GM19372 (cell line): ENCODE data around the gene LRRTM1.

Experiments
- ATAC-seq: cut with Tn5 transposase; IDR thresholded peaks from one replicate; pipeline ENCODE4 v1.9.1; 2021; ENCODE audit warnings: mild to moderate bottlenecking, low read depth, moderate library complexity; ENCODE audit not compliant: unreplicated experiment

The LRRTM1 gene, protein sequence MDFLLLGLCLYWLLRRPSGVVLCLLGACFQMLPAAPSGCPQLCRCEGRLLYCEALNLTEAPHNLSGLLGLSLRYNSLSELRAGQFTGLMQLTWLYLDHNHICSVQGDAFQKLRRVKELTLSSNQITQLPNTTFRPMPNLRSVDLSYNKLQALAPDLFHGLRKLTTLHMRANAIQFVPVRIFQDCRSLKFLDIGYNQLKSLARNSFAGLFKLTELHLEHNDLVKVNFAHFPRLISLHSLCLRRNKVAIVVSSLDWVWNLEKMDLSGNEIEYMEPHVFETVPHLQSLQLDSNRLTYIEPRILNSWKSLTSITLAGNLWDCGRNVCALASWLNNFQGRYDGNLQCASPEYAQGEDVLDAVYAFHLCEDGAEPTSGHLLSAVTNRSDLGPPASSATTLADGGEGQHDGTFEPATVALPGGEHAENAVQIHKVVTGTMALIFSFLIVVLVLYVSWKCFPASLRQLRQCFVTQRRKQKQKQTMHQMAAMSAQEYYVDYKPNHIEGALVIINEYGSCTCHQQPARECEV

DNA sequence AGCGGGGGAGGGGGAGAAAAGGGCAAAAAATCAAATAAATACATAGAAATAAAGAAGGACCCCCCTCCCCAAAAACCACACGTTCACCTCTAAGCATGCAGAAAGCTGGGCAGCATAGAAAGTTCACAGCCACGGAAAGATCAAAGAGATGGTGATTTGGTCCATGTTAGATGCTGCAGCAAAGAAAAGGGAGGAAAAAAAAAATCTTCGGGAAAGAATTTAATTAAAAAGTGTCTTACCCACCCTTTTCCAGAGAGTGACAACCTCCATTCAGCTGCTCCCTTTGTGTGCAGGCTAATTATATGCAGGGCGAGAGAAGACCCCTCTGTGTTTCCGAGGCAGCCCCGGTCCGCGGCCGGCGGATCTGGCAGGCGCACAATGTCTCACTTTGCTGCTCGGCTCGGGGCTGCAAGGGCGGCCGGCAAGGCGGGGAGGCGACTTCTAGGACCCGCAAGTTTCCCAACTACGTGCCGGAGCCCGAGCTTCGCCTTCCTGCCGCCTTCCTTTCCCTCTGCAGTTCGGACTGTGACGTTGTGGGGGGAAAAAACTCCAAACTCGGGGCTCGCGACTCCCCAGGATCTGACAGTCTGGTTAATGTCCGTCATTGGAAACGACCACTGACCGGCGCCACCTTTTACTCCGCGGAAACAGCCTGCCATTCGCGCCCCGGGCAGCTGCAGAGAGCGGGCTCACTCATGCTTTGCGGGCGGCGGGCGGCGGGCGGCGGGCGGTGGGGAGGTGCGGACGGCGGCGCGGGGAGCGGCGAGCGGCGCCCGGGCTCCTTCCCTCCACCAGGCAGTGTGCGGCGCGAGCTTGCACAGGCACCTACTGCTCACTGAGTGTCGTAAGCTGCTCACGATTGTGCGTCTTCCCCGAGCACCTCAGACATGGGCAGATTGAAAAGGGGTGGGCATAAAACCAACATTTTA lies at the start of gene LRRTM1:
TSS of gene LRRTM1 (minus strand) at position 844 of the 929 bp plus-strand sequence. CDS start 933 bp downstream, outside the sequence.
- ATAC-seq, result no peak

- ATAC-seq, result no peak
These were observed 46.7 kb upstream of the LRRTM1 start for GRCh38 chr2:80351231-80351630.

GRCh38 chr2:80348953-80349352 lies 44.4 kb upstream of the LRRTM1 start:
- no peak for ATAC-seq

DNA sequence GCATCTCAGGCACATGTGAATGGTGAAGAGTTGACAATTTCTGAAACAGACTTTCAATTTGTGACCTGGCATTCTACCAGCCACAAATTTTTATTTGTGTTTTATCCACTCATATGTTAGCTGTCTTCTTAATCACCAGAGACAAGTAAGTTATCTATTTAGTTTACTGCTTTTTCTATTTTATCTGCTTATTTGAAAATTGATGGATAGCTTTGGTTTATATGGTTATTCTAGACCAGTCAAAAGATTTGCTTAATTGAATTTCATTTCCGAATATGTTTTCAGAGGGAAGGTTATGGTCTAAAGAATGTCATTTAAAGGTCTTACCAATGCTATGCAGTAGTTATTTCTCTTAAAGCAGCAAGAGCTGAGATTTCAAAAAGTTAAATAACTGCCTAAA lies 43.5 kb upstream of the LRRTM1 start:
- no peak for ATAC-seq

GRCh38 chr2:80340022-80340421 lies 35.5 kb upstream of the LRRTM1 start:
- ATAC-seq, result no peak

DNA sequence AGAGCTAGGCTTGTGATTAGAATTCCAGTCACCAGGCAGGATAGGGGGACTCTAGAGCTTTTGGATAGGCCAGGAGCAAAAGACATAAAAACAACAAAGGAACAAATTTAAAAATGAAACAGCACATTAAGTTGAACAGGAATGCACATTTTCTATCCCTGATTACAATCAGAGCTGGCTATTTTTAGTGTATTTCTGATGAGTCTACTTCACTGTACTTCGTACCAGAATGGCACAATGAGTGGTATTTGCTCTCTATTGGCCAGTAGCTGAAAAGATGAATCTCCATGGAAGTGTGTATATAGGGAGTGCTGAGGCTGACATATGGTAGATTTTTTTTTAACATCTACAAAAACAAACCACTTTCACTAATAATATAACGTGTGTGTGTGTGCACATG lies 34.2 kb upstream of the LRRTM1 start:
- ATAC-seq, result no peak

DNA sequence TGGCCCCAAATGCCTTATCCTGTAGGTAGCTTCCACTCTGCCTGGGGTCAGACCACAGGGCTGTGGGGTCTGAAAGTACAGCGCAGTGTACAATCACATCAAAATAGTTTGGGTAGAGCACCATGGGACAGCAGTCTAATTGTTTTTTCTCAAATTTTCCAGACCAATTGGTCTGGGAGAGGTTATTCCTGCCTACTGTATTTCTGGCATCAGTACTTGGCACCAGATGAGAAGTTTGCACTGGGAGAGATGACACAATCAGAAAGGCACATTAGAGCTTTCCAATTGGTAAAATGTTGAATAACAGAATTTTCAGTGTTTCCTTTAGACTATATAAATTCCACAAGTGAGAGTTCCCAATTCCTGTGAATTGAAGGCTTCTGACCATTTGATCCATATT lies 30.9 kb upstream of the LRRTM1 start:
- ATAC-seq, result no peak

DNA sequence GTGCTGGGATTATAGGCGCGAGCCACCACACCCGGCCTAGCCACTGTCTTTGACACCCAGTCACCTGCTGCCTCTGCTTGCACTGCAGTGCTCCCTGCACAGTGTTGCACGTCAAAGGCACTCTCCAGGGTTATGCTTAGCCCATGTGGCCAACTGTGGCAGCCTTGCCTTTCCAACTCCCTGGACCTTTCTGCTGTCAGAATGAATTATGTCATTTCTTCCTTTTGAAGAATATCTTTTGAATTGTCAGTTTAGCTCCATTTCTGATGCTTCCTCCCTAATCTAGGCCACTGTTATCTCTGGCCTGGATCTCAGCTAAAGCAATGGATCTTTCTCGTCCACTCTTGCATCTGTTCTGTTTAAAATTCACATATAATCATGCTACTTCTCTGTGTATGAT lies 29.3 kb upstream of the LRRTM1 start:
- no peak for ATAC-seq

DNA sequence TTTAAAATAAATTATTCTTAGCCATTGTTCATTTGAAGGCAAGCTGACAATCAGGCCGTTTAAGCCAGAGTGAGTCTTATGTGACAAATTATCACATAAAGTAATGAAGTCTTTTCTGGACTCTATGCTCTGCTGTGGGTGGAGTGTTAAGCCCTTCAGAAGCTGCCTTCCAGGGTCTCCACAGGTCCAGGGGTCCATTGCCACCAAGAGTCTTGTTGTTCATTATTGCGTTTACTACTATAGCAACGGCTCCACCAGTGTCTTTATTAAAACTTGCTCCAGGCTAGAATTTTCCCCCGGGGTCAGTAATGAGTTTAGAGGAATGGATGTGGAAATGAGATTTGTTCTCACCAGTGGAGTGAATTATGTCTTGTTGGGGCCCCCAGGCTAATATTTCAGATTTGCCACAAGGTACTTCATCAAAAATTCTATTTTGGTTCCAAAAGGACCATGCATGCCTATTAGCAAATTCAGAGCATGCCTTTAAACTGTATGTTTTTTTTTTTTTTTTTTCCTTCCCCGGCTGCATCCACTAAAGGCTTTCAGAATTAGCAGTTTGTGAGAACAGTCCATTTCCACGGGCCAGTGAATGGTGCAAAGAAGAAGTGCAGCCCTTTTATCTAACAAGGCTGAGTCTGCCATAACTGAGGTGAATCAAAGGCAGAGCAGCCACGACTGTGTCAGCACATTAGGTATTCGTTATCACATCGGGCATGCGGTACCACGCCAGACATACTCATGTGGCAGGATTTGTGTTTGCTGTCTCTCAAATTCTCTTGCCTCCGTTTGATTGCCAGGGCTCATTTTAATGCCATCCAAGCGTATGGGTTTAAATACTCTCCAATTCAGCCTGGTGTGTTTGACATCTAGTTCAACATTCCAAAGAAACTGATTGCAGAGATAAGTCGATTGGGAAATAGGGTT lies 26.2 kb upstream of the LRRTM1 start:
- ATAC-seq, result no peak

- no peak for ATAC-seq
These were observed 24.9 kb upstream of the LRRTM1 start for GRCh38 chr2:80329491-80329890.

DNA sequence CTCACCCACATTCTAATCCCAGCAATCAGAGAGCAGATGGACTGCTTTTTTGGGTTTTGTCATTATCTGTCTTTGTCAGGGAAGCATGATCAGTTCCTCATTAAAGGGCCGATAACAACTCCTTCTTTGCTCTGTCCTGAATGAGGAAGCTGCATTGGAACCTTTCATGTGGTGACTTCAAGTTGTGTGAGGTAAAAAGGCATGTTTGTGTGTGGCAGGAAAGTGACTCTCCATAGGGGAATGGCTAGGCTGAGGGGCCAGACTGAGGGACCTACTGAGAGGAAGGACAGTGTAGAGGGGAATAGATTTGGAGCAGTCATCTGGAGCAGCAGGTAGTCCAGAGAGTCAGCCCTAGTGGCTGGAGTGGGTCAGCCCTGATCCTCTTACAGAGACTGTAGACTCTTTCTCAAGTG lies 23.6 kb upstream of the LRRTM1 start:
- no peak for ATAC-seq

GRCh38 chr2:80326861-80327260 lies 22.3 kb upstream of the LRRTM1 start:
- ATAC-seq, result no peak

GRCh38 chr2:80326214-80326613 lies 21.7 kb upstream of the LRRTM1 start:
- no peak for ATAC-seq

DNA sequence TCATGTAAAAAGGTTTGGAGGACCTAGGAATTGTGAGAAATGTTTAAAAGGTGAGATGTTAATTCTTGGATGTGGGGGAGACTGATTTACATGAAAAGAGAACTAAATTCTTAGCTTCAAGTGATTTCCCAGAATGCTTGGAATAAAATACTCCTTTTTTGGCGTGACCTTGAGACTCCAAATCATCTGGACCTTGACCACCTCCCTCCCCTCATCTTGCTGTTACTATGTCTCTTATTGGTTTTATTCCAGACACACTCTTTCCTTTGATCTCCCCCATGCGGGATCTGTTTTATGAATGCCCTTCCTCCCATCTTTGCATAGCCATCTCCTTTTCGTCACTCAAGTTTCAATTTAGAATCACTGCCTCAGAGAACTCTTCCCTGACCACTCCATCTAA lies 20.0 kb upstream of the LRRTM1 start:
- no peak for ATAC-seq

DNA sequence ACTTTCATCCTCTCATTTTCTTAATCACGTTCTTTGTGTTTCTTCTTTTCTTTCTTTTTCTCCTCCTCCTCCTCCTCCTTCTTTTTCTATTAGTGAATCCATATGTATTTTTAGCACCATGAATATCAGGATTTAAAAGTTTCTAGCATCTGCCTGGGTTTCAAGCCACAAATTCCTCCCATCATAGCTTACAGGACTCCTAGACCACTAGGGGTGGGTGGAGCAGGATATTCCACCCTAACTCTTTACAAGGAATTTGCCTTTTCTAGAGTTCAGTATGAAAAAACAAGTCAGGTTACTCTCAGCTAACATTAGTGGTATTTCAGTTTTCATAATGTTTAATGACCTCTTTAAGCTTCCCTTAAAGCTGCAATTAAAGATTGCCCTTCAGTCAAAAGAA lies 19.1 kb upstream of the LRRTM1 start:
- no peak for ATAC-seq

- ATAC-seq, result no peak
These were observed 18.4 kb upstream of the LRRTM1 start for GRCh38 chr2:80322958-80323357.

- no peak for ATAC-seq
These were observed 17.9 kb upstream of the LRRTM1 start for GRCh38 chr2:80322311-80322920.

GRCh38 chr2:80312282-80312839 lies 7.8 kb upstream of the LRRTM1 start:
- no peak for ATAC-seq

DNA sequence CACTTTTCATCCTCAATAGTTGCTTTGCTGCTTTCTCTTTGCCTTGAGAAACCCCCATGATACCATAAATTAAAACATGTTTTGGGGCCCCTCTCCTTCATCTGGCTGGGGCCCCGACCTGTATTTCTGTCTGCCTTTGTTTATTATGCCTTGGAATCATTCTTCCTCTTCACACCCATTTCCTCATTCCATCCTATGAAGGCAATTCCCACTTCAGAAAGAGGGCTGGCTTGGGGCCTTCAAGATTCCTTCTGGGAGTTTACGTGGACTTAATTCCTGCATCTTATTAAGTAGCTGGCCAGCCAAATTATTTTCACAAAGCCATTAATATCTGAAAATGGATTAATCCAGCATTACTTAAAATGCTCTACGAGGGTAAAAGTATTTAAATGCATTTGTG lies 6.8 kb upstream of the LRRTM1 start:
- no peak for ATAC-seq
